Measurements from ENCODE around the gene SLC35E1.
"Not testable (repeated sequence)": the region's sequence is repeated elsewhere in the genome, so short reads cannot be mapped to it uniquely, and the experiment has no call there.

The SLC35E1 gene

GRCh38 chr19:16516923-16517610, 55.1 kb downstream of the SLC35E1 start:
- no peaks in the 10 kb centered on the region for H3K27me3 Mint-ChIP-seq
- DNase-seq (no peak), ATAC-seq (peak; percentile 44)
- no peak overlapping the region for H3K27ac Mint-ChIP-seq
- no peaks in the 10 kb centered on the region for H3K4me1 Mint-ChIP-seq
- H3K9me3 Mint-ChIP-seq = no peaks in the 10 kb centered on the region
- no peak overlapping the region for H3K4me3 Mint-ChIP-seq

GRCh38 chr19:16516381-16516780, 55.8 kb downstream of the SLC35E1 start:
- DNase-seq = no peak
- Mint-ChIP-seq H3K27ac (no peak overlapping the region), H3K4me1 (no peaks in the 10 kb centered on the region), H3K4me3 (no peak overlapping the region), H3K27me3 (no peaks in the 10 kb centered on the region), H3K9me3 (no peaks in the 10 kb centered on the region)
- no peak for ATAC-seq

GRCh38 chr19:16514383-16515019, 57.7 kb downstream of the SLC35E1 start:
- H3K4me1 Mint-ChIP-seq = no peaks in the 10 kb centered on the region
- H3K4me3 Mint-ChIP-seq = no peak overlapping the region
- ATAC-seq = peak; percentile 41
- no peaks in the 10 kb centered on the region for H3K27me3 Mint-ChIP-seq
- no peak for DNase-seq
- no peaks in the 10 kb centered on the region for H3K9me3 Mint-ChIP-seq
- H3K27ac Mint-ChIP-seq = no peak overlapping the region

GRCh38 chr19:16512611-16513010, 59.6 kb downstream of the SLC35E1 start:
- not testable (repeated sequence) for ATAC-seq, H3K4me3 Mint-ChIP-seq, H3K27ac Mint-ChIP-seq, H3K4me1 Mint-ChIP-seq, H3K27me3 Mint-ChIP-seq, H3K9me3 Mint-ChIP-seq, DNase-seq

GRCh38 chr19:16509141-16510061, 62.8 kb downstream of the SLC35E1 start:
- H3K27ac Mint-ChIP-seq = peak overlapping the region in 1 of 2 donors; percentile 34
- no peak for ATAC-seq

GRCh38 chr19:16508546-16508945, 63.7 kb downstream of the SLC35E1 start:
- ATAC-seq = no peak
- Mint-ChIP-seq H3K4me3 (no peak overlapping the region), H3K4me1 (no peaks in the 10 kb centered on the region), H3K9me3 (no peaks in the 10 kb centered on the region), H3K27ac (no peak overlapping the region), H3K27me3 (no peaks in the 10 kb centered on the region)
- no peak for DNase-seq

More at GRCh38 chr19:16509141-16510061, 62.8 kb downstream of the SLC35E1 start:
- no peak for DNase-seq
- Mint-ChIP-seq H3K27me3 (no peaks in the 10 kb centered on the region), H3K9me3 (no peaks in the 10 kb centered on the region), H3K4me3 (no peak overlapping the region), H3K4me1 (no peaks in the 10 kb centered on the region)

GRCh38 chr19:16506961-16507360, 65.3 kb downstream of the SLC35E1 start:
- DNase-seq (no peak), ATAC-seq (no peak)
- no peak overlapping the region for H3K4me3 Mint-ChIP-seq
- H3K4me1 Mint-ChIP-seq = no peaks in the 10 kb centered on the region
- no peaks in the 10 kb centered on the region for H3K9me3 Mint-ChIP-seq
- H3K27me3 Mint-ChIP-seq = no peaks in the 10 kb centered on the region
- H3K27ac Mint-ChIP-seq = no peak overlapping the region

GRCh38 chr19:16506161-16506560, 66.1 kb downstream of the SLC35E1 start:
- not testable (repeated sequence) for ATAC-seq, H3K27me3 Mint-ChIP-seq, H3K4me1 Mint-ChIP-seq, H3K4me3 Mint-ChIP-seq, H3K9me3 Mint-ChIP-seq, H3K27ac Mint-ChIP-seq, DNase-seq

GRCh38 chr19:16504271-16504670, 67.9 kb downstream of the SLC35E1 start:
- DNase-seq = no peak
- Mint-ChIP-seq H3K4me1 (no peaks in the 10 kb centered on the region), H3K9me3 (no peaks in the 10 kb centered on the region), H3K27ac (peak overlapping the region in 1 of 2 donors; percentile 80), H3K27me3 (no peaks in the 10 kb centered on the region), H3K4me3 (no peak overlapping the region)
- no peak for ATAC-seq
